Measurements from ENCODE around the gene ADAMTS6.
"Not testable (repeated sequence)": the region's sequence is repeated elsewhere in the genome, so short reads cannot be mapped to it uniquely, and the experiment has no call there.

ADAMTS6 gene

DNA sequence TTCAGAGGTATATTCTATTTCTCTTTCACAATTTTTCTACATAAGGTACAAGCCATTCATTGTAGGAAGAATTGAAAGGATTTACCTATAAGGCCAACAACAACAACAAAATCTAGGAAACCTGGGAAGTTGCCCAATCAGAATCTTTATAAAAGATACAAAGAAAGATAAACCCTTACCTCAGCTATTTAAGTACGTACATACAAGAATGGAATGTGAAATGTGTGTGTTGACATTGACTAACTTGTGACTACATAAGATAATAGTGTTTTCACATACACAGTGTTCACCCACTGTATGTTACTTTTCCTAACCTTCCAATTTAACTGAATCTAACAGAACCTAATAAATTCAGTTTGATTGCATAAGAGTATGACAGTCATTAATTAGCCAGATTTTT, 154.1 kb downstream of the ADAMTS6 start:
- Histone ChIP-seq H3K27me3 (ENCODE audit: insufficient read depth, low read length) (no peaks in the 10 kb centered on the region), H3K23ac (ENCODE audit: low read length) (no peak overlapping the region), H3K4me2 (ENCODE audit: low read length) (no peak overlapping the region), H2BK5ac (ENCODE audit: low read depth, low read length, poor library complexity) (no peak overlapping the region), H4K91ac (ENCODE audit: low read depth, low read length) (no peak overlapping the region), H2BK120ac (ENCODE audit: insufficient read depth, low read length, poor library complexity) (no peak overlapping the region), H2AFZ (ENCODE audit: insufficient read depth, low read length, poor library complexity) (no peak overlapping the region), H2BK12ac (ENCODE audit: low read length) (no peak overlapping the region), H3K79me1 (ENCODE audit: low read length) (no peaks in the 10 kb centered on the region), H3K4me1 (ENCODE audit: control insufficient read depth in 1 of 2, insufficient read depth in 2 of 2, low read length in 2 of 2) (no peaks in the 10 kb centered on the region), H4K8ac (ENCODE audit: low read depth, low read length) (no peak overlapping the region), H3K79me2 (ENCODE audit: control insufficient read depth, insufficient read depth, low read length, poor library complexity) (no peaks in the 10 kb centered on the region), H3K36me3 (ENCODE audit: control insufficient read depth in 1 of 2, insufficient read depth in 2 of 2, low read length in 2 of 2) (peaks cover 5% of the 10 kb centered on the region in 2 experiments), H3K4me3 (ENCODE audit: low read depth, low read length) (no peak overlapping the region), H3K27ac (ENCODE audit: low read depth, low read length) (no peak overlapping the region), H3K18ac (ENCODE audit: low read length) (no peak overlapping the region), H4K12ac (ENCODE audit: low read depth, low read length) (no peak overlapping the region), H3K9me3 (ENCODE audit: insufficient read depth, low read depth, low read length) (no peaks in the 10 kb centered on the region), H3K14ac (ENCODE audit: low read length) (no peak overlapping the region), H2AK5ac (ENCODE audit: low read length) (no peak overlapping the region), H3K9ac (ENCODE audit: low read length) (no peak overlapping the region), H3K4ac (ENCODE audit: low read depth, low read length) (no peak overlapping the region)
- DNase-seq = peak; percentile 8 to 88
- no CpG with 5 or more reads among the region's 1 CpG for WGBS (ENCODE audit: extremely low coverage, insufficient coverage, insufficient read length)

DNA sequence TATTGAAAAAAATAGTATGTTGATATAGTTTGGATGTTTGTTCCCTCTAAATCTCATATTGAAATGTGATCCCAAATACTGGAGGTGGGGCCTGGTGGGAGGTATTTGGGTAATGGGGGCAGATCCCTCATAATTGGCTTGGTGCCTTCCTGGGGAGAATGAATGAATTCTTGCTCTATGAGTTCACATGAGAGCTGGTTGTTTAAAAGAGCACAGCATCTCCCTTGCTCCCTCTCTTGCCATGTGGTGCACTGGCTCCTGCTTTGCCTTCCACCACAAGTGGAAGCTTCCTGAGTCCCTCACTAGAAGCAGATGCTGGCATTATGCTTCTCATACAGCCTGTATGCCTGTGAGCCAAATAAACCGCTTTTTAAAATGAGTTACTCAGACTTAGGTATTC, 154.8 kb downstream of the ADAMTS6 start:
- no peak overlapping the region for H3K4ac ChIP-seq (ENCODE audit: low read depth, low read length)
- no CpG with 5 or more reads among the region's 1 CpG for WGBS (ENCODE audit: extremely low coverage, insufficient coverage, insufficient read length)
- H3K27ac ChIP-seq (ENCODE audit: low read depth, low read length) = no peak overlapping the region
- no peak overlapping the region for H3K4me3 ChIP-seq (ENCODE audit: low read depth, low read length)
- H2AFZ ChIP-seq (ENCODE audit: insufficient read depth, low read length, poor library complexity) = no peak overlapping the region
- H3K79me1 ChIP-seq (ENCODE audit: low read length) = no peaks in the 10 kb centered on the region
- no peak overlapping the region for H2BK12ac ChIP-seq (ENCODE audit: low read length)
- no peak overlapping the region for H2AK5ac ChIP-seq (ENCODE audit: low read length)
- H3K9me3 ChIP-seq (ENCODE audit: insufficient read depth, low read depth, low read length) = no peaks in the 10 kb centered on the region
- H3K23ac ChIP-seq (ENCODE audit: low read length) = no peak overlapping the region
- no peak overlapping the region for H3K9ac ChIP-seq (ENCODE audit: low read length)
- no peaks in the 10 kb centered on the region for H3K79me2 ChIP-seq (ENCODE audit: control insufficient read depth, insufficient read depth, low read length, poor library complexity)
- no peaks in the 10 kb centered on the region for H3K27me3 ChIP-seq (ENCODE audit: insufficient read depth, low read length)
- H3K4me1 ChIP-seq (ENCODE audit: control insufficient read depth in 1 of 2, insufficient read depth in 2 of 2, low read length in 2 of 2) = no peaks in the 10 kb centered on the region
- H3K36me3 ChIP-seq (ENCODE audit: control insufficient read depth in 1 of 2, insufficient read depth in 2 of 2, low read length in 2 of 2) = peaks cover 5% of the 10 kb centered on the region in 2 experiments
- no peak overlapping the region for H2BK120ac ChIP-seq (ENCODE audit: insufficient read depth, low read length, poor library complexity)
- no peak overlapping the region for H4K8ac ChIP-seq (ENCODE audit: low read depth, low read length)
- no peak overlapping the region for H3K4me2 ChIP-seq (ENCODE audit: low read length)
- H2BK5ac ChIP-seq (ENCODE audit: low read depth, low read length, poor library complexity) = no peak overlapping the region
- H4K91ac ChIP-seq (ENCODE audit: low read depth, low read length) = no peak overlapping the region
- H3K14ac ChIP-seq (ENCODE audit: low read length) = no peak overlapping the region
- no peak overlapping the region for H4K12ac ChIP-seq (ENCODE audit: low read depth, low read length)
- no peak overlapping the region for H3K18ac ChIP-seq (ENCODE audit: low read length)
- DNase-seq = peak; percentile 7 to 44

DNA sequence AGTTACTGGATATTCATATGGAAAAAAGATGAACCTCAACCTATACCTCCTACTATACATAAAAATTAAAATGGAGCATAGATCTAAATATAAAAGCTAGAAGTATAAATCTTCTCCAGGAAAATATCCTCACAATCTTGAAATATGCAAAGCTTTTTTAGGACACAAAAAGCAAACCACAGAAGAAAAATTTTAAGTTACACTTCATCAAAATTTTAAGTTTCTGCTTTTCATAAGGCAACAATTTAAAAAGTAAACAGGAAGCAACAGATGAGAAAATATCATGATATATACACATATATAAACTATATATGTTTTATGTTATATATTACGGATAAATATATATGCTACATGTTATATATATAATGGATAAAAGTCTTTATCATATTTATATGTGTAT, 157.5 kb downstream of the ADAMTS6 start:
- DNase-seq = no peak
- no CpG with 5 or more reads among the region's 1 CpG for WGBS (ENCODE audit: extremely low coverage, insufficient coverage, insufficient read length)
- Histone ChIP-seq H2BK120ac (ENCODE audit: insufficient read depth, low read length, poor library complexity) (no peak overlapping the region), H2BK12ac (ENCODE audit: low read length) (no peak overlapping the region), H3K4me3 (ENCODE audit: low read depth, low read length) (no peak overlapping the region), H3K36me3 (ENCODE audit: control insufficient read depth in 1 of 2, insufficient read depth in 2 of 2, low read length in 2 of 2) (peaks cover 5% of the 10 kb centered on the region in 2 experiments), H3K9ac (ENCODE audit: low read length) (no peak overlapping the region), H3K4me2 (ENCODE audit: low read length) (no peak overlapping the region), H2BK5ac (ENCODE audit: low read depth, low read length, poor library complexity) (no peak overlapping the region), H3K79me2 (ENCODE audit: control insufficient read depth, insufficient read depth, low read length, poor library complexity) (no peaks in the 10 kb centered on the region), H3K9me3 (ENCODE audit: insufficient read depth, low read depth, low read length) (no peaks in the 10 kb centered on the region), H3K4me1 (ENCODE audit: control insufficient read depth in 1 of 2, insufficient read depth in 2 of 2, low read length in 2 of 2) (no peaks in the 10 kb centered on the region), H4K91ac (ENCODE audit: low read depth, low read length) (no peak overlapping the region), H3K27ac (ENCODE audit: low read depth, low read length) (no peak overlapping the region), H4K12ac (ENCODE audit: low read depth, low read length) (no peak overlapping the region), H3K79me1 (ENCODE audit: low read length) (no peaks in the 10 kb centered on the region), H4K8ac (ENCODE audit: low read depth, low read length) (no peak overlapping the region), H3K27me3 (ENCODE audit: insufficient read depth, low read length) (no peaks in the 10 kb centered on the region), H3K18ac (ENCODE audit: low read length) (no peak overlapping the region), H2AFZ (ENCODE audit: insufficient read depth, low read length, poor library complexity) (no peak overlapping the region), H3K23ac (ENCODE audit: low read length) (no peak overlapping the region), H3K14ac (ENCODE audit: low read length) (no peak overlapping the region), H2AK5ac (ENCODE audit: low read length) (no peak overlapping the region), H3K4ac (ENCODE audit: low read depth, low read length) (no peak overlapping the region)

DNA sequence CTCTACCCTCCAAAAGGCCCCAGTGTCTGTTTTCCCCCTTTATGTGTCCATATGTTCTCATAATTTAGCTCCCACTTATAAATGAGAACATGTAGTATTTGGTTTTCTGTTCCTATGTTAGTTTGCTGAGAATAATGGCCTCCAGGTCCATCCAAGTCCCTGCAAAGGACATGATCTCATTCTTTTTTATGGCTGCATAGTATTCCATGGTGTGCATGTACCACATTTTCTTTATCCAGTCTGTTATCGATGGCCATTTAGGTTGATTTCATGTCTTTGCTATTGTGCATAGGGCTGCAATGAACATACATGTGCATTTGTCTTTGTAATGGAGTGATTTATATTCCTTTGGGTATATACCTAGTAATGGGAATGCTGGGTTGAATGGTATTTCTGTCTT, 161.0 kb downstream of the ADAMTS6 start:
- H3K4me1 ChIP-seq (ENCODE audit: control insufficient read depth in 1 of 2, insufficient read depth in 2 of 2, low read length in 2 of 2); H3K4me2 ChIP-seq (ENCODE audit: low read length); H3K9me3 ChIP-seq (ENCODE audit: insufficient read depth, low read depth, low read length); H3K79me1 ChIP-seq (ENCODE audit: low read length); H3K36me3 ChIP-seq (ENCODE audit: control insufficient read depth in 1 of 2, insufficient read depth in 2 of 2, low read length in 2 of 2); H2BK12ac ChIP-seq (ENCODE audit: low read length); H3K4me3 ChIP-seq (ENCODE audit: low read depth, low read length); DNase-seq; H4K12ac ChIP-seq (ENCODE audit: low read depth, low read length); H3K27ac ChIP-seq (ENCODE audit: low read depth, low read length); H3K9ac ChIP-seq (ENCODE audit: low read length); H3K18ac ChIP-seq (ENCODE audit: low read length); H2AK5ac ChIP-seq (ENCODE audit: low read length); H4K8ac ChIP-seq (ENCODE audit: low read depth, low read length); H2AFZ ChIP-seq (ENCODE audit: insufficient read depth, low read length, poor library complexity); H4K91ac ChIP-seq (ENCODE audit: low read depth, low read length); H3K27me3 ChIP-seq (ENCODE audit: insufficient read depth, low read length); H2BK120ac ChIP-seq (ENCODE audit: insufficient read depth, low read length, poor library complexity); H3K79me2 ChIP-seq (ENCODE audit: control insufficient read depth, insufficient read depth, low read length, poor library complexity); H3K23ac ChIP-seq (ENCODE audit: low read length); H3K14ac ChIP-seq (ENCODE audit: low read length); H2BK5ac ChIP-seq (ENCODE audit: low read depth, low read length, poor library complexity); H3K4ac ChIP-seq (ENCODE audit: low read depth, low read length): not testable (repeated sequence)
- WGBS (ENCODE audit: extremely low coverage, insufficient coverage, insufficient read length) = no CpG with 5 or more reads among the region's 1 CpG
